Astrocyte (in vitro differentiated cells and primary cell): ENCODE measurements around the gene ATP13A4.

Source experiments
- CTCF ChIP-seq: IDR thresholded peaks from 2 replicates; pipeline ENCODE4 v1.5.1; 2011; ENCODE audit warnings: low read depth, mild to moderate bottlenecking, inconsistent platforms, low read length, moderate library complexity; ENCODE audit not compliant: insufficient read depth
- EZH2 ChIP-seq: IDR thresholded peaks from 2 replicates; pipeline ENCODE4 v1.6.1; 2012; ENCODE audit warnings: mild to moderate bottlenecking, low read length, inconsistent platforms; ENCODE audit not compliant: insufficient read depth

DNA sequence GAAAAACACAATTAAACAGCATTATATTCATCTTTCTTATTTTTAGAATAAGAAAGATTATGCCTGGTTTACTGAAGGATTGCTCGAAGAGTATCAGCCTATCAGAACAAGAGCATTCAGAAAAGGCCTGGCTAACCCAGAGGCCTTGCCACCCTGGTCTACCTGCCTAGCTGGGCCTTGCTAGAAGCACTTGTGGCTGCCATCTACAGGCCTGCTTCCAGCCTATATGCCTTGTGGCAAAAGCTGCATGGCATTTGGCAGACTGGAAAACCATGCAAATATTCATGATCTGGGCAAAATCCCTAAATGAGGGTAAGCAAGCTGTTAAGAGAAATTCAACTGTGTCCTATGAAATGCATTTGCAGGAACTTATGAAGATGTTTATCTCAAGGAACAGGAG is 9.3 kb upstream of the ATP13A4 start:
- no peak for TF ChIP-seq EZH2
- TF ChIP-seq CTCF: no peak
